GM18517 (cell line): ENCODE measurements around the gene TBC1D24.
"Not testable (repeated sequence)": the region's sequence is repeated elsewhere in the genome, so short reads cannot be mapped to it uniquely, and the experiment has no call there.

ENCODE experiments used
- ATAC-seq: cut with Tn5 transposase; IDR thresholded peaks from one replicate; pipeline ENCODE4 v1.9.1; 2021; ENCODE audit warnings: mild to moderate bottlenecking, moderate library complexity; ENCODE audit not compliant: unreplicated experiment

Gene TBC1D24

DNA sequence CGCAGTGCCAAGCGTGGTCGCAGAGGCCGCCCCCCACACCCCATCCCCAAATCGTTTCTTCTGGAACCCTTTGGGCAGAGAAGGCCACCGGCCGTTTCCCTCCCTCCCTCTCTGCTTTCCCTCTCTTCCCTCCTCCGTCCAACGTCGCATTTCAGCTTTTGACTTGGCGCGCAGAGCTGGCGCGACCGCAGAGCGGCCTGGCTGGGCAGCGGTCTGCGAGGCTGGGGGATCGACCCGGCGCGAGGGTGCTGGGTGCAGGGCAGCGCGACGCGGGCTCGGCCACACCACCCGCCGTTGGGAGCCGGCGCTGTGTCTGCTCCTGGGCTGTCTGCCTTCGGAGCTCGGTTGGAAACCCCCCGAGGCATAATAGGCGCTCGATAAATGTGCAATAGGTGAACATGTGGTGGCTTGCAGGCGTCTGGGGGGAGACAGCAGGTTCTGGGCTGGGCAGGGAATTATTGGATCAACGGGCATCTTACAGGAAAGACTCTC, 6.6 kb upstream of the TBC1D24 start:
- no peak for ATAC-seq

DNA sequence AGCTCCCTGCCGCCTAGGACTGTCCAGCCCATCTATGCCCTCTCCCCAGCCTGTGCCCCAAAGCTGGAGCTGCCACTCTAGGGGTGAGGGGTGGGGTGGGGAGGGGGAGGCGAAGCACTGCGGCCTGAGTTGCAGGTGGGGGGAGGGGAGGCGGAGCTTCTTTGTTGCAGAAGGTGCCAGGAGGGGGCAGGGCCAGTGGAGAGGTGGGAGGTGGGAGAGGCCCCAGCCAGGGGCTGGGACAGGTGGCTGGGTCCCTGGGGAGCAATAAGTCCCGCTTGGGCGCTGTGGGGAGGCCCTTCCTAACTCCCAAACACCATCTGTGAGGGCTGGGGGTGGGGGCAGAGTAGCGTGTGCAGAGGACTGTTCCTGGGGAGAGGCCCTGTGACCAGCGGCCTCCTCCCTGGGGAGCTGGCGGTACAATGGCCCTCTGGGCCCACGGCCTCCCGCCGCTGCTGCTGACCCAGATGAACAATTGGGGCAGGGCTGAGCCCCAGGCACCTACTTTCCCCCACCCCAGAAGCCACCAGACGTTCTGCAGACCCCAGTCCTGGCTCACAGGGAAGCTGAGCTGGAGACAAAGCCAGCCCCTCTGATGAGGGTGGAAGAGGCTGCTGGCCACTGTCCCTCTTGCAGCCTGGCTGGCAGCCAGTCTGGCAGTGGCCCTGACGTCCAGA, 6.1 kb upstream of the TBC1D24 start:
- no peak for ATAC-seq

GRCh38 chr16:2469399-2470233, 5.3 kb upstream of the TBC1D24 start:
- no peak for ATAC-seq

DNA sequence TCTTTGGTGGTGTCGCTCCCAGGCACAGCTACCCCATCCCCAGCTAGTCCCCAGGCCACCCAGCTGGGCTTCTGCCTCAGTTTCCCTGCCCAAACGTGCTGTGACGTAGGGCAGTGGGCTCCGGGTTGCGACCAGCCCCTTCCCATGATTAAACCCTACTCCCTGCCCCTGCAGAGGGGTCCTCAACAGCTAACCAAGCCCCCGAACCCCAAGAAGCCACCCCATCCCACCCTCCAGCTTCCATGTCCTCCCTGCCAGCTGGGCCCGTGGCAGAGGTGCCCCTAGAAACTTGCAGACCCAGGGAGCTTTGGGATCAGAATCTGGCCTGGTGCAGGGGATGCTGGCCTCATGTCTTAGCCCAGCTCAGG, 4.7 kb upstream of the TBC1D24 start:
- no peak for ATAC-seq

DNA sequence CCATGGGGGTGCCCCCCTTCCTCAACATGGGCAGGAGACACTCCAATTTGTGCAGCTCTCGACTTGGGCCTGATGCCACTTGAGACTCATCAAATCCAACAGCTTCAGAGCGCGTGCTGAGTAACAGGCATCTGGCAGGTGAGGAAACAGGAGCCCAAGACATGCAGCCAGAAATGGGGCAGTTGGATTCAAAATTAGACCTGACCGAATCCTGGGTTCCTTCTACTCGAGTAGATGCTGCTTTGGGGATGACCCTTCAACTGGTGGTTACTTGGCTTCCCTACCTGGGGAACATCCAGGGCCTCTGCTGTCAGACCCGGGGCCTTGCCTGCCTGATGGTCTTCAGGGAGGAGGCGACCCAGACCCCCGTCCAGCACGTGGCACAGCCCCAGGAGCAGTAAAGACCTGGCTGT, 4.3 kb upstream of the TBC1D24 start:
- no peak for ATAC-seq

DNA sequence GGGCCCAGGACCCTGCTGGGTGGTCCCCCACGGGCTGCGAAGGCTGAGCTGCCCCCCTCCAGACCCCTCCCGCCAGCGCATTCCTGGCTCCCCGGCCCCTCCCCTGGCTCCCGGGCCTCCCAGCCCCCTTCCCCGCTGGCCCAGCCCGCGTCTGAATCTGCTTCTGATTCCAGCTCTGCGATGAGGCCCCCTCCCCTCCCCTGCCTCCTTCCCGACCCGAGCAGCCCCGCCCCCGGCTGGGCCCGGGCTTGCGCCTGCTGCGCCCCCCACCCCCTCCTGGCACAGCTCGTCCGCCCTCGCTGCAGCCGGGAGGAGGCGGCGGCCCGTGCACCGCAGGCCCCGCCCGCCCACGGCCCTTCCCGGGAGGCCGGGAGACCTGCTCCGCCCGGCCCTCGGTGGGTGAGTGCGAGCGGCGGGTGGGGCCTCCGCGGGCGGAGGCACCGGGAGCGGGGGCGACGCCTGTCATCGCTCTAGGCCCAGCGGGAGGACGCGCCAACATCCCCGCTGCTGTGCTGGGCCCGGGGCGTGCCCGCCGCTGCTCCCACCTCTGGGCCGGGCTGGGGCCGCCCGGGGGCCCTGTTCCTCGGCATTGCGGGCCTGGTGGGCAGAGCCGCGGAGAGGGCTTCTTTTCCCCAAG, 3.8 kb upstream of the TBC1D24 start, which contains the start of gene NTN3:
Gene NTN3, plus strand, starts transcription at position 282 of the 637 bp plus-strand sequence. CDS start 405 bp downstream, outside the sequence.
- ATAC-seq: no peak

- ATAC-seq: no peak
Measured at GRCh38 chr16:2471653-2472487, 3.1 kb upstream of the TBC1D24 start.

GRCh38 chr16:2472488-2472864, 2.5 kb upstream of the TBC1D24 start:
- no peak for ATAC-seq

GRCh38 chr16:2472885-2473445, 2.0 kb upstream of the TBC1D24 start:
- no peak for ATAC-seq

DNA sequence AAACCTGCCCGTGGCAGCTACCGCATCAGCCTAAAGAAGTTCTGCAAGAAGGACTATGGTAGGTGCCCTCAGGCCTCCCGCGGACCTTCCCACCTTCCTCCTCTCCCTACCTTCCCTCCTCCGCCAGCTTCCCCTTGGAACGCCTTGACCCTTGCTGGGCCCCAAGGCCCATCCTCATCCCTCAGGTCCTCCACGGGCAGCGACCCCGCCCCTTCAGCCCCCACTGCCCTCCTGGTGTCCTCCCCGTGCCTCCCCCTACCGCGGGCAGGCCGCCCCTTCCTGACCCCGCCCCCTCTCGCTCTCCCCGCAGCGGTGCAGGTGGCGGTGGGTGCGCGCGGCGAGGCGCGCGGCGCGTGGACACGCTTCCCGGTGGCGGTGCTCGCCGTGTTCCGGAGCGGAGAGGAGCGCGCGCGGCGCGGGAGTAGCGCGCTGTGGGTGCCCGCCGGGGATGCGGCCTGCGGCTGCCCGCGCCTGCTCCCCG, 1.4 kb upstream of the TBC1D24 start:
- no peak for ATAC-seq

- ATAC-seq: peak; percentile 29
Measured at GRCh38 chr16:2473999-2474876, 689 bp upstream of the TBC1D24 start.

DNA sequence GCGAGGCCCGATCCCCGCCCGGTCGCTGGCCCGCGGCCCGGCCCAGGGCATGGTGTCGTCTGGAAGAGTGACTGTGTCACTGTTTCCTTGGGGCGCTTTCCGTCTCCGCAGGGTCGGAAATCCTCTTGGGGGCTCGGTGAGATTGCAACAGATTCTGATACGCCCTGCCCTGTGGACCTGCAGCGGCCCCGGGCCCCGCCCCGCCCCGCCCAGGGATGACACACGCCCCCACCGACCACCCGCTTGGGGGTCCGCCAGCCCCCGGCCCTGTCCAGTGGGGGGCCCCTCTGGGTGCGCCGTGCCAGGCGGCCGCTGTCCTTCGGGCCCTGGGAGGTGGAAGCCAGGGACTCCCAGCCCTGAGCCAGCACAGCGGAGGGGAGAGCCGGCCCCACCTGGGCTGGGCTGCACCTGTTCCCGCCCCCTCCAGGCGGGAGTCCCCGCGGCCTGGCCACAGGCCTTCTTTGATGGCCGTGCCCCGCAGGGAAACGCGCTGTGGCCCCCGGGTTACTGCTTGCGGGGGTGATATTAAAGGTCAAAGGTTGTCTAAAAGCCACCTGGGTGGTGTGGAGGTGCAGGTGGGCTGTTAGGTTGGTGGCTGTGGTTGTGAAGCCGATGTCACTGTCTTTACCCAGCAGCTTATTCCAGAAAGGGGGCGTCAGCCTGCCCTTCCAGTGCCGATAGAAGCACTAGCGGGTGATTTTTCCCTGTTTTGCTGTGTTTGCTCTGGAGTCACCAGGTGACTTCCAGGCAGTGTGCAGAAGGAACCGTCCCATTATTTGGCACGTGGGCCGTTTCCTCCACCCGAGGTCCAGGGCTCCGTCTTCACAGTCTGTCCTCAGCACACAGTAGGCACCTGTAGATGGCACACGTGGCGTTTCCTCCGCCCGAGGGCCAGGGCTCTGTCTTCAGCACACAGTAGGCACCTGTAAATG, 752 bp downstream of the TBC1D24 start:
- no peak for ATAC-seq

DNA sequence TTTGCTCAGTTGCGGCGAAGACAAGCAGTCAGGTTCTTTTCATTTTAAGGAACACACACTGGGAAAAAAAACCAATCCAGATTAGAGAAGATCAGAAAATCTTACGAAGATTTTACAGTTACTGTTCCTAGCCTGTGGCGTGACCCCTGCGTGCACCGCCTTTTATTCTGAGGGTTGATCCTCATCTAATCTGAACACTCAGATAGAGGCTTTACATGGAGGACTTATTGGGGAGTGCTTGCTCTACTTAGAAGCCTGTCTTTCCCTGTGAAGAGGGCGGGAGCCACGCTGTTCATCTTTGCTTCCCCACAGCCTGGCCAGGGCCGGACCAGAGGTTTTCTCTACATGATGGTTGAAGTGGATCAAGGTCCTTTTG, 1.4 kb downstream of the TBC1D24 start:
- ATAC-seq: no peak

DNA sequence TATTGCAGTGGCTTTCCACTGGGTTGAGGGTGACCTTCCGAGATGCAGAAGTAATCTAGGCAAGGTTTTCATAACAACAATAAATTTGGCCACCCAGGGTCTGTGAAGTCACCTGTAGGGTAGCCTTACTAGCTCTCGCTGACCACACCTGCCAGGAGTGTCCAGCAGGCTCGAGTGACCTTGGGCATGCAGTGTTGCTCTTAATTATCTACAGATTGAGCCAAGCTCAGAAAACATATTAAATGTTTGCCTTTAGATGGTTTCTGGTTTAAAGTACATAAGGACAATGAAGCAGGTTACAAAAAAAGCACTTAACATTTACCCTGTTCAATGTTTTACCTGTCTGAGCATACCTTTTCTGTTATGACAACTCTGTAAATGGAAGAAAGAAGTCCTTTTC, 1.8 kb downstream of the TBC1D24 start:
- ATAC-seq: no peak

DNA sequence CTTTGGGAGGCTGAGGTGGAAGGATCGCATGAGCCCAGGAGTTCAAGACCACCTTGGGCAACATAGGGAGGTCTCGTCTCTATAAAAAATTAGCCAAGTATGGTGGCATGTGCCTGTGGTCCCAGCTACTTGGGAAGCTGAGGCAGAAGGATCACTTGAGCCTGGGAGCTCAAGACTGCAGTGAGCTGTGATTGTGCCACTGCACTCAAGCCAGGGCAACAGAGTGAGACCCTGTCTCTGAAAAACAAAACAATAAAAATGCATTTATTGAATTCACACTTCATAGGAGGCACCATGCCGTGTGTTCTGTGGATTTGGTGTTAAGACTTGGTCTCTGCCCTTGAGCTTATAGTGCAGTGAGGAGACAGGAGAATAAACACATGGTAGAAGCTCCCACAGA, 2.4 kb downstream of the TBC1D24 start:
- ATAC-seq: no peak

GRCh38 chr16:2478279-2478678, 3.4 kb downstream of the TBC1D24 start:
- no peak for ATAC-seq

DNA sequence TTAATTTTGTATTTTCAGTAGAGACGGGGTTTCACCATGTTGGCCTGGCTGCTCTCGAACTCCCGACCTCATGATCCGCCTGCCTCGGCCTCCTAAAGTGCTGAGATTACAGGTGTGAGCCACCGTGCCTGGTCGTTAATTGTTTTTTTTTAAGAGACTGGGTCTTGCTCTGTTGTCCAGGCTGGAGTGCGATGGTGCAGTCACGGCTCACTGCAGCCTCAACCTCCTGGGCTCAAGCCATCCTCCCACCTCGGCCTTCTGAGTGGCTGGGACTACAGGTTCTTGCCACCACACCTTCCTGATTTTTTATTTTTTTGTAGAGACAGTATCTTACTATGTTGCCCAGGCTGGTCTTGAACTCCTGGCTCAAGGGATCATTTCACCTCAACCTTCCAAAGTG, 5.1 kb downstream of the TBC1D24 start:
- ATAC-seq: not testable (repeated sequence)

- no peak for ATAC-seq
Measured at GRCh38 chr16:2480948-2481347, 6.0 kb downstream of the TBC1D24 start.
